Lower leg skin (tissue), 3 donors: ENCODE results near the gene ALG9.

Experiments used
- POLR2A ChIP-seq, 2 donors: fragments of 450-650 bp; IDR thresholded peaks; one replicate each; pipeline ENCODE4 v1.6.1; 2016 to 2017; ENCODE audit warnings: antibody characterized with exemption in 2 of 2, mild to moderate bottlenecking in 1 of 2, moderate library complexity in 1 of 2
- TF ChIP-seq, protein P1 (sequence below), 3 donors: fragments of 450-650 bp; IDR thresholded peaks; one replicate each; pipeline ENCODE4 v1.5.1; 2016; ENCODE audit warnings: antibody characterized with exemption in 3 of 3, mild to moderate bottlenecking in 3 of 3, moderate library complexity in 2 of 3

DNA sequence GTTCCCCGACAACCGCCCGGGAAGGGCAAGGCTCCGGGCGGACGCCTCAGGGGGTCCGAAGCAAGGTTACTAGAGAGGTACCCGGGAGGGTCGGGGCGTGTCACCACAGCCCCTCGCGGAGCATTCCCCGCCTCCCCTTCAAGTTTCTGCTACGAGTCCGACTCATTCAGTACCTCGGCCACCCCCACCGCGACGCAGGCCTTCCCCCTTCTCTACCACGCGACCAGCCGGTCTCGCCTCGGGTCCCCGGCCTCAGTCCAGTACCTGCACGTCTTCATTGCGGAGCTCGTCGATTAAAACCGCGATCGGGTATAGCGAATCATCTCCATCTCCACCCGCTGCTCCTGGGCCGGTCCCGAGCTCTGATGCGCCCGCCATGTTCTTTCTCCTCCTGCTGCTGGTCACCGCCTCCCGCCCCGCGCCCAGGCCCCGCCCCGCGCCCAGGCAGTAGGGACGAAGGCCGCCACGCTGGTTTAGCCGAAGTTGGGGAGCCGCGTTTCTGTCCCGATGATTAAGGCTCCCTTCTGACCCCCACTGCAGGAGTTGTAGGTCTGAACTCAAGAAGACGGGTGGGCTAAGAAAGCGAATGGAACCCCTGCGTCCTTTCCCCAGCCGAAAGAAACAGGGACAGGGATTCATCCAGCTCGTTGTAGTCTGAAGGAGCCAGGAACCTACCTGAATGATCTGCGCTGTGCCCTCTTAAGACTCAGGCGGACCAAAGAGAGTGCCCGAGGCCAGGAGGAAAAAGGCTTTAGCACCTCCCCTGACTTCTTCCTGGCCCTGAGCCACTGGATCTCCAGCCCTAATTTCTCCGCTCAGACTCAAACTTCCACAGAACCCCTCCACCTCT is 105.2 kb downstream of the ALG9 start, which contains the start of gene PPP2R1B:
- TF ChIP-seq, protein P1, sequence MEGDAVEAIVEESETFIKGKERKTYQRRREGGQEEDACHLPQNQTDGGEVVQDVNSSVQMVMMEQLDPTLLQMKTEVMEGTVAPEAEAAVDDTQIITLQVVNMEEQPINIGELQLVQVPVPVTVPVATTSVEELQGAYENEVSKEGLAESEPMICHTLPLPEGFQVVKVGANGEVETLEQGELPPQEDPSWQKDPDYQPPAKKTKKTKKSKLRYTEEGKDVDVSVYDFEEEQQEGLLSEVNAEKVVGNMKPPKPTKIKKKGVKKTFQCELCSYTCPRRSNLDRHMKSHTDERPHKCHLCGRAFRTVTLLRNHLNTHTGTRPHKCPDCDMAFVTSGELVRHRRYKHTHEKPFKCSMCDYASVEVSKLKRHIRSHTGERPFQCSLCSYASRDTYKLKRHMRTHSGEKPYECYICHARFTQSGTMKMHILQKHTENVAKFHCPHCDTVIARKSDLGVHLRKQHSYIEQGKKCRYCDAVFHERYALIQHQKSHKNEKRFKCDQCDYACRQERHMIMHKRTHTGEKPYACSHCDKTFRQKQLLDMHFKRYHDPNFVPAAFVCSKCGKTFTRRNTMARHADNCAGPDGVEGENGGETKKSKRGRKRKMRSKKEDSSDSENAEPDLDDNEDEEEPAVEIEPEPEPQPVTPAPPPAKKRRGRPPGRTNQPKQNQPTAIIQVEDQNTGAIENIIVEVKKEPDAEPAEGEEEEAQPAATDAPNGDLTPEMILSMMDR (IDR thresholded peaks at IDR 0.05), result no peak
- no peak for TF ChIP-seq POLR2A (IDR thresholded peaks at IDR 0.05)
